Measurements from ENCODE around the gene GREB1.

Gene GREB1

GRCh38 chr2:11563784-11564666 is 30.2 kb downstream of the GREB1 start:
- no peak for FAIRE-seq

- no peak for FAIRE-seq
Observed at GRCh38 chr2:11564816-11565567, 31.1 kb downstream of the GREB1 start.

GRCh38 chr2:11566383-11566782 is 32.5 kb downstream of the GREB1 start:
- no peak for FAIRE-seq

GRCh38 chr2:11567631-11568031 is 33.8 kb downstream of the GREB1 start:
- no peak for FAIRE-seq

- no peak for FAIRE-seq
Observed at GRCh38 chr2:11568436-11568835, 34.6 kb downstream of the GREB1 start.

- no peak for FAIRE-seq
Observed at GRCh38 chr2:11569636-11570035, 35.8 kb downstream of the GREB1 start.

GRCh38 chr2:11571170-11571569 is 37.3 kb downstream of the GREB1 start:
- no peak for FAIRE-seq

GRCh38 chr2:11572996-11573395 is 39.2 kb downstream of the GREB1 start:
- FAIRE-seq, result no peak

GRCh38 chr2:11573418-11574175 is 39.8 kb downstream of the GREB1 start:
- no peak for FAIRE-seq

GRCh38 chr2:11574176-11575046 is 40.6 kb downstream of the GREB1 start:
- FAIRE-seq, result no peak

- FAIRE-seq, result no peak
Observed at GRCh38 chr2:11576398-11576797, 42.6 kb downstream of the GREB1 start.

- FAIRE-seq, result no peak
Observed at GRCh38 chr2:11577101-11577883, 43.4 kb downstream of the GREB1 start.

GRCh38 chr2:11578081-11578948 is 44.5 kb downstream of the GREB1 start:
- FAIRE-seq, result no peak

- no peak for FAIRE-seq
Observed at GRCh38 chr2:11578986-11579774, 45.3 kb downstream of the GREB1 start.

GRCh38 chr2:11579867-11580659 is 46.2 kb downstream of the GREB1 start:
- no peak for FAIRE-seq

- no peak for FAIRE-seq
Observed at GRCh38 chr2:11580697-11581096, 46.9 kb downstream of the GREB1 start.

GRCh38 chr2:11581124-11581796 is 47.4 kb downstream of the GREB1 start:
- FAIRE-seq, result no peak

Measured in endometrium (tissue), 2 donors.